H9 (cell line): ENCODE results near the gene LRRC45. TPM values are rescaled to one million over a fixed set of nuclear protein-coding genes. Genes with fewer than 3 reads are reported as not detected.

ENCODE experiments used
- DNase-seq: peaks from one replicate; pipeline ENCODE4 v3.0.0-alpha.2; 2017
- H2AFZ ChIP-seq: one replicate; pipeline ENCODE4 v1.6.1; 2013; ENCODE audit warnings: mild to moderate bottlenecking, low read length, control low read depth, moderate library complexity
- H2AK5ac ChIP-seq: 2 replicates; pipeline ENCODE4 v1.6.1; 2013; ENCODE audit warnings: low read length, control low read depth, mixed read lengths; ENCODE audit not compliant: insufficient read length
- H2BK120ac ChIP-seq: one replicate; pipeline ENCODE4 v1.6.1; 2013; ENCODE audit warnings: low read depth, mild to moderate bottlenecking, low read length, control low read depth, inconsistent platforms; ENCODE audit not compliant: poor library complexity, severe bottlenecking
- H2BK12ac ChIP-seq: 2 replicates; pipeline ENCODE4 v1.6.1; 2013; ENCODE audit warnings: low read length, control low read depth, mixed read lengths, low read depth; ENCODE audit not compliant: insufficient read length
- H2BK15ac ChIP-seq: 2 replicates; pipeline ENCODE4 v1.6.1; 2013; ENCODE audit warnings: low read depth, low read length, control low read depth
- H2BK20ac ChIP-seq: one replicate; pipeline ENCODE4 v1.6.1; 2013; ENCODE audit warnings: low read depth, mild to moderate bottlenecking, low read length, control low read depth, inconsistent platforms; ENCODE audit not compliant: poor library complexity, severe bottlenecking
- H2BK5ac ChIP-seq: 2 replicates; pipeline ENCODE4 v1.6.1; 2013; ENCODE audit warnings: low read length, control low read depth, mixed read lengths; ENCODE audit not compliant: insufficient read length
- H3K14ac ChIP-seq: 2 replicates; pipeline ENCODE4 v1.6.1; 2013; ENCODE audit warnings: low read length, control low read depth; ENCODE audit not compliant: insufficient read depth
- H3K18ac ChIP-seq: 2 replicates; pipeline ENCODE4 v1.6.1; 2013; ENCODE audit warnings: low read depth, mild to moderate bottlenecking, mixed read lengths, low read length, control low read depth; ENCODE audit not compliant: insufficient read length
- H3K23ac ChIP-seq: 2 replicates; pipeline ENCODE4 v1.6.1; 2013; ENCODE audit warnings: low read length, control low read depth, mixed read lengths, low read depth; ENCODE audit not compliant: insufficient read length
- H3K23me2 ChIP-seq: 2 replicates; pipeline ENCODE4 v1.6.1; 2013; ENCODE audit warnings: low read depth, mild to moderate bottlenecking, mixed read lengths, low read length, control low read depth; ENCODE audit not compliant: insufficient read length, poor library complexity, severe bottlenecking
- H3K27ac ChIP-seq: 2 replicates; pipeline ENCODE4 v1.5.1; 2013; ENCODE audit warnings: low read length, control low read depth, mixed read lengths, low read depth; ENCODE audit not compliant: insufficient read length
- H3K27me3 ChIP-seq: 2 replicates; pipeline ENCODE4 v1.6.1; 2013; ENCODE audit warnings: low read length, control low read depth, inconsistent platforms; ENCODE audit not compliant: insufficient read depth
- H3K4ac ChIP-seq: 2 replicates; pipeline ENCODE4 v1.6.1; 2013; ENCODE audit warnings: low read depth, mild to moderate bottlenecking, control low read depth, inconsistent platforms, low read length, moderate library complexity
- H3K4me1 ChIP-seq: 2 replicates; pipeline ENCODE4 v1.6.1; 2013; ENCODE audit warnings: low read length, control low read depth, inconsistent platforms; ENCODE audit not compliant: insufficient read depth
- H3K4me2 ChIP-seq: 2 replicates; pipeline ENCODE4 v1.6.1; 2013; ENCODE audit warnings: low read length, control low read depth, mixed read lengths; ENCODE audit not compliant: insufficient read length, insufficient read depth
- H3K56ac ChIP-seq: 2 replicates; pipeline ENCODE4 v1.6.1; 2013; ENCODE audit warnings: low read depth, mild to moderate bottlenecking, mixed read lengths, low read length, control low read depth; ENCODE audit not compliant: insufficient read length
- H3K79me1 ChIP-seq: 2 replicates; pipeline ENCODE4 v1.6.1; 2013; ENCODE audit warnings: low read depth, mild to moderate bottlenecking, moderate library complexity, low read length, control low read depth, inconsistent platforms; ENCODE audit not compliant: insufficient read depth, poor library complexity, severe bottlenecking
- H3K79me2 ChIP-seq: 2 replicates; pipeline ENCODE4 v1.6.1; 2013; ENCODE audit warnings: low read length, control low read depth, inconsistent platforms; ENCODE audit not compliant: insufficient read depth
- H3K9ac ChIP-seq: 2 replicates; pipeline ENCODE4 v1.6.1; 2013; ENCODE audit warnings: low read length, control low read depth, mixed read lengths; ENCODE audit not compliant: insufficient read length; ENCODE audit errors: extremely low read depth
- H3K9me3 ChIP-seq: one replicate; pipeline ENCODE4 v1.6.1; 2013; ENCODE audit warnings: low read depth, low read length, inconsistent platforms; ENCODE audit not compliant: control insufficient read depth
- H3T11ph ChIP-seq: one replicate; pipeline ENCODE4 v1.6.1; 2013; ENCODE audit warnings: mild to moderate bottlenecking, low read length, control low read depth, inconsistent platforms
- H4K20me1 ChIP-seq: one replicate; pipeline ENCODE4 v1.6.1; 2013; ENCODE audit not compliant: control insufficient read depth, insufficient read length, insufficient read depth
- H4K5ac ChIP-seq: 2 replicates; pipeline ENCODE4 v1.6.1; 2013; ENCODE audit warnings: low read depth, mild to moderate bottlenecking, mixed read lengths, low read length, control low read depth; ENCODE audit not compliant: insufficient read length
- H4K8ac ChIP-seq: replicated peaks from 2 replicates; pipeline ENCODE4 v1.6.1; 2013; ENCODE audit warnings: low read length, control low read depth, mixed read lengths, low read depth; ENCODE audit not compliant: insufficient read length
- H4K91ac ChIP-seq: 2 replicates; pipeline ENCODE4 v1.6.1; 2013; ENCODE audit warnings: low read depth, mild to moderate bottlenecking, moderate library complexity, mixed read lengths, low read length, control low read depth; ENCODE audit not compliant: insufficient read length
- H3K27ac Mint-ChIP-seq, 3 experiments: 2 replicates in 2 of 3; 3 replicates in 1 of 3; pipeline ENCODE4 v1.8.0; 2020 to 2021; ENCODE audit warnings: mixed read lengths in 3 of 3, mild to moderate bottlenecking in 1 of 3, moderate library complexity in 1 of 3
- H3K27me3 Mint-ChIP-seq: 2 replicates; pipeline ENCODE4 v1.8.0; 2021; ENCODE audit warnings: low read depth, mild to moderate bottlenecking, moderate library complexity, mixed read lengths
- H3K36me3 Mint-ChIP-seq, 3 experiments: 2 replicates in 2 of 3; 3 replicates in 1 of 3; pipeline ENCODE4 v1.8.0; 2020 to 2021; ENCODE audit warnings: low read depth in 3 of 3, mixed read lengths in 3 of 3; ENCODE audit not compliant: insufficient read depth in 1 of 3
- H3K4me1 Mint-ChIP-seq, 2 experiments: 2 replicates each; pipeline ENCODE4 v1.8.0; 2020; ENCODE audit warnings: mixed read lengths in 2 of 2
- H3K4me3 Mint-ChIP-seq, 2 experiments: 2 replicates in 1 of 2; 3 replicates in 1 of 2; pipeline ENCODE4 v1.8.0; 2020 to 2021; ENCODE audit warnings: mild to moderate bottlenecking in 2 of 2, mixed read lengths in 2 of 2, moderate library complexity in 1 of 2
- H3K9me3 Mint-ChIP-seq, 2 experiments: 2 replicates in 1 of 2; 3 replicates in 1 of 2; pipeline ENCODE4 v1.8.0; 2020; ENCODE audit warnings: mild to moderate bottlenecking in 2 of 2, mixed read lengths in 2 of 2, moderate library complexity in 1 of 2
- CTCF ChIP-seq: fragments of 200-600 bp; sonication (generic); conservative IDR thresholded peaks from 3 replicates; pipeline ENCODE4 v1.8.0; 2021; ENCODE audit warnings: antibody characterized with exemption, mild to moderate bottlenecking
- WGBS: extraction: QIAGEN DNeasy Blood & Tissue Kit; methylation state at CpG from one replicate; pipeline ENCODE4 v1.1.7; 2013; ENCODE audit warnings: missing lambda C conversion rate, low lambda C conversion rate, mixed read lengths; ENCODE audit not compliant: insufficient read length; ENCODE audit errors: extremely low coverage; 5-methylcytosine and 5-hydroxymethylcytosine counted together
- total RNA-seq: library from RNA; stranded (reverse); gene quantifications from 2 replicates; pipeline ENCODE4 v1.2.1, GENCODE V29; 2021

Gene LRRC45
- total RNA-seq, 1 experiment from 2014 or later, result 28.7 TPM

- H3K27ac ChIP-seq, result no peak overlapping the region
- no peak overlapping the region for H3K56ac ChIP-seq
- no peaks in the 10 kb centered on the region; the same call in 1 of the 2 replicates for H3K27me3 Mint-ChIP-seq
- no peak for DNase-seq
- H4K5ac ChIP-seq, result no peak overlapping the region
- H3K4ac ChIP-seq, result no peak overlapping the region
- no peaks in the 10 kb centered on the region for H3K23me2 ChIP-seq
- no peaks in the 10 kb centered on the region for H3K9me3 Mint-ChIP-seq
- H3K14ac ChIP-seq, result no peak overlapping the region
- no peak overlapping the region for H2AK5ac ChIP-seq
- no peaks in the 10 kb centered on the region for H3K27me3 ChIP-seq
- no peaks in the 10 kb centered on the region for H3K79me2 ChIP-seq
- H2BK120ac ChIP-seq, result no peak overlapping the region
- no peak overlapping the region for H3K27ac Mint-ChIP-seq
- no peak overlapping the region for H2BK5ac ChIP-seq
- peak overlapping the region; percentile 83 to 89 for H3K4me3 Mint-ChIP-seq
- no CpG with 5 or more reads among the region's 28 CpGs for WGBS
- H4K20me1 ChIP-seq, result peaks cover 3% of the 10 kb centered on the region
- no peaks in the 10 kb centered on the region for H3K4me1 ChIP-seq
- H4K91ac ChIP-seq, result no peak overlapping the region
- H2BK12ac ChIP-seq, result no peak overlapping the region
- H4K8ac ChIP-seq, result no peak overlapping the region
- H2BK20ac ChIP-seq, result no peak overlapping the region
- H3K4me2 ChIP-seq, result no peak overlapping the region
- TF ChIP-seq CTCF, result no peak
- peaks cover 4 to 44% (median 37%) of the 10 kb centered on the region in 3 experiments; a peak in 5 of 7 replicates for H3K36me3 Mint-ChIP-seq
- H2BK15ac ChIP-seq, result no peak overlapping the region
- H3K9ac ChIP-seq, result no peak overlapping the region
- H3K23ac ChIP-seq, result no peak overlapping the region
- no peak overlapping the region for H3T11ph ChIP-seq
- peaks cover 2% of the 10 kb centered on the region for H3K79me1 ChIP-seq
- no peak overlapping the region for H3K18ac ChIP-seq
- H3K4me1 Mint-ChIP-seq, result peaks cover 0 to 13% of the 10 kb centered on the region in 2 experiments; a peak in 2 of 4 replicates
- no peak overlapping the region for H2AFZ ChIP-seq
- H3K9me3 ChIP-seq, result no peaks in the 10 kb centered on the region
Observed at GRCh38 chr17:82053556-82054263, 30.6 kb downstream of the LRRC45 start.
